KMS-11 (cell line): ENCODE data around the gene RAPGEF1.

Experiments
- H2AFZ ChIP-seq: fragments of 200-600 bp; sonication (generic); 2 replicates; pipeline ENCODE4 v1.6.1; 2016; ENCODE audit warnings: antibody characterized with exemption, mixed run types, low read depth
- H3K27ac ChIP-seq: fragments of 200-600 bp; sonication (generic); 2 replicates; pipeline ENCODE4 v1.6.1; 2016; ENCODE audit warnings: mild to moderate bottlenecking, mixed run types
- H3K27me3 ChIP-seq: fragments of 200-600 bp; sonication (generic); 2 replicates; pipeline ENCODE4 v1.6.1; 2017; ENCODE audit warnings: mild to moderate bottlenecking, low read depth, mixed run types, moderate library complexity; ENCODE audit not compliant: insufficient read depth
- H3K36me3 ChIP-seq: fragments of 200-600 bp; sonication (generic); 2 replicates; pipeline ENCODE4 v1.6.1; 2017; ENCODE audit warnings: mild to moderate bottlenecking, mixed run types; ENCODE audit not compliant: insufficient read depth
- H3K4me1 ChIP-seq: fragments of 200-600 bp; sonication (generic); 2 replicates; pipeline ENCODE4 v1.6.1; 2016; ENCODE audit warnings: mild to moderate bottlenecking, low read depth, mixed run types; ENCODE audit not compliant: poor library complexity, severe bottlenecking
- H3K4me2 ChIP-seq: fragments of 200-600 bp; sonication (generic); 2 replicates; pipeline ENCODE4 v1.7.0; 2016; ENCODE audit warnings: mild to moderate bottlenecking, mixed run types
- H3K4me3 ChIP-seq: fragments of 200-600 bp; sonication (generic); IDR thresholded peaks from 2 replicates; pipeline ENCODE4 v1.6.1; 2017; ENCODE audit warnings: low read depth, low read length, mixed read lengths; ENCODE audit not compliant: insufficient read depth
- H3K79me2 ChIP-seq: fragments of 200-600 bp; sonication (generic); 2 replicates; pipeline ENCODE4 v1.6.1; 2016; ENCODE audit warnings: low read depth, mixed run types; ENCODE audit not compliant: insufficient read depth
- H3K9ac ChIP-seq: fragments of 200-600 bp; sonication (generic); 2 replicates; pipeline ENCODE4 v1.6.1; 2016; ENCODE audit warnings: mild to moderate bottlenecking, mixed run types
- H4K20me1 ChIP-seq: fragments of 200-600 bp; sonication (generic); 2 replicates; pipeline ENCODE4 v1.6.1; 2016; ENCODE audit warnings: mild to moderate bottlenecking, mixed run types; ENCODE audit not compliant: insufficient read depth
- CTCF ChIP-seq: fragments of 200-600 bp; sonication (generic); conservative IDR thresholded peaks from 2 replicates; pipeline ENCODE4 v1.6.1; 2017; ENCODE audit warnings: low read depth, mild to moderate bottlenecking, antibody characterized with exemption, low read length, moderate library complexity, mixed read lengths

Gene RAPGEF1

GRCh38 chr9:131728961-131729360, 10.9 kb downstream of the RAPGEF1 start:
- TF ChIP-seq CTCF: no peak
- no peak overlapping the region for H2AFZ ChIP-seq
- no peaks in the 10 kb centered on the region for H3K27me3 ChIP-seq
- H4K20me1 ChIP-seq: no peaks in the 10 kb centered on the region
- no peaks in the 10 kb centered on the region for H3K36me3 ChIP-seq
- no peak overlapping the region for H3K4me3 ChIP-seq
- peak overlapping the region; percentile 84 for H3K4me2 ChIP-seq
- H3K27ac ChIP-seq: peak overlapping the region; percentile 97
- peaks cover 76% of the 10 kb centered on the region for H3K79me2 ChIP-seq
- H3K9ac ChIP-seq: peak overlapping the region; percentile 78
- peaks cover 94% of the 10 kb centered on the region for H3K4me1 ChIP-seq

- Histone ChIP-seq H3K27me3 (no peaks in the 10 kb centered on the region), H3K36me3 (no peaks in the 10 kb centered on the region), H4K20me1 (no peaks in the 10 kb centered on the region), H2AFZ (no peak overlapping the region), H3K27ac (peak overlapping the region; percentile 97), H3K4me1 (peaks cover 94% of the 10 kb centered on the region), H3K4me2 (peak overlapping the region; percentile 84), H3K9ac (peak overlapping the region; percentile 78), H3K79me2 (peaks cover 76% of the 10 kb centered on the region), H3K4me3 (no peak overlapping the region)
- TF ChIP-seq CTCF: no peak
These were observed 11.3 kb downstream of the RAPGEF1 start for GRCh38 chr9:131728546-131728910.

- Histone ChIP-seq H3K27me3 (no peaks in the 10 kb centered on the region), H3K4me2 (peak overlapping the region; percentile 84), H3K9ac (peak overlapping the region; percentile 78; the same call in 1 of the 2 replicates), H3K79me2 (peaks cover 77% of the 10 kb centered on the region), H4K20me1 (no peaks in the 10 kb centered on the region), H3K36me3 (no peaks in the 10 kb centered on the region), H3K27ac (peak overlapping the region; percentile 97), H2AFZ (no peak overlapping the region), H3K4me3 (no peak overlapping the region), H3K4me1 (peaks cover 96% of the 10 kb centered on the region)
- TF ChIP-seq CTCF: no peak
These were observed 11.9 kb downstream of the RAPGEF1 start for GRCh38 chr9:131727795-131728545.

- peak overlapping the region; percentile 84 for H3K4me2 ChIP-seq
- no peak overlapping the region for H2AFZ ChIP-seq
- H4K20me1 ChIP-seq: no peaks in the 10 kb centered on the region
- peak overlapping the region; percentile 78; the same call in 1 of the 2 replicates for H3K9ac ChIP-seq
- no peak overlapping the region for H3K4me3 ChIP-seq
- no peaks in the 10 kb centered on the region for H3K27me3 ChIP-seq
- TF ChIP-seq CTCF: no peak
- peaks cover 77% of the 10 kb centered on the region for H3K79me2 ChIP-seq
- H3K27ac ChIP-seq: peak overlapping the region; percentile 97
- H3K36me3 ChIP-seq: no peaks in the 10 kb centered on the region
- peaks cover 96% of the 10 kb centered on the region for H3K4me1 ChIP-seq
These were observed 12.6 kb downstream of the RAPGEF1 start for GRCh38 chr9:131727184-131727759.
